Suprapubic skin (tissue), 4 donors: ENCODE measurements around the gene SIGLEC9. TPM values are rescaled to one million over a fixed set of nuclear protein-coding genes. Genes with fewer than 3 reads are reported as not detected.
A peak's percentile ranks its signal among the peaks of the same experiment; 100 is the strongest.

ENCODE experiments used
- DNase-seq, 2 donors: peaks; one replicate each; pipeline ENCODE4 v3.0.0-alpha.2; 2019; ENCODE audit warnings: low spot score in 2 of 2
- H3K27ac ChIP-seq: fragments of 200-600 bp; sonication (generic); one replicate; pipeline ENCODE4 v1.5.1; 2019
- H3K27me3 ChIP-seq: fragments of 200-600 bp; sonication (generic); one replicate; pipeline ENCODE4 v1.5.1; 2019
- H3K36me3 ChIP-seq: fragments of 200-600 bp; sonication (generic); one replicate; pipeline ENCODE4 v1.5.1; 2019
- H3K4me1 ChIP-seq: fragments of 200-600 bp; sonication (generic); one replicate; pipeline ENCODE4 v1.5.1; 2019
- H3K4me3 ChIP-seq: fragments of 200-600 bp; sonication (generic); one replicate; pipeline ENCODE4 v1.5.1; 2019; ENCODE audit warnings: mild to moderate bottlenecking
- H3K9me3 ChIP-seq: fragments of 200-600 bp; sonication (generic); one replicate; pipeline ENCODE4 v1.5.1; 2019
- EP300 ChIP-seq: sonication (generic); formaldehyde crosslinking; IDR thresholded peaks from one replicate; pipeline ENCODE4 v1.6.1; 2017; ENCODE audit warnings: antibody characterized with exemption
- POLR2A ChIP-seq, 2 donors: fragments of 450-650 bp; IDR thresholded peaks; one replicate each; pipeline ENCODE4 v1.6.1; 2017; ENCODE audit warnings: antibody characterized with exemption in 2 of 2, mild to moderate bottlenecking in 2 of 2, moderate library complexity in 2 of 2
- POLR2AphosphoS5 ChIP-seq, 3 donors: sonication (generic); formaldehyde crosslinking; IDR thresholded peaks; one replicate each; pipeline ENCODE4 v1.6.1; 2017; ENCODE audit warnings: antibody characterized with exemption in 3 of 3
- WGBS: methylation state at CpG from one replicate; pipeline ENCODE4 v1.1.5; 2018; 5-methylcytosine and 5-hydroxymethylcytosine counted together
- total RNA-seq, 4 donors: library from RNA; depleted of rRNA; stranded (reverse); fragments of >200 nt; gene quantifications; one replicate each; pipeline ENCODE4 v1.1.0, GENCODE V29; 2016
- TF ChIP-seq, protein P1 (sequence below), 2 donors: fragments of 200-600 bp in 1 of 2; fragments of 450-650 bp in 1 of 2; sonication (generic) in 1 of 2; IDR thresholded peaks; one replicate each; pipeline ENCODE4 v1.5.1; 2016 to 2019; ENCODE audit warnings: antibody characterized with exemption in 2 of 2, mild to moderate bottlenecking in 1 of 2, moderate library complexity in 1 of 2

The SIGLEC9 gene
- total RNA-seq, 4 donors from 2014 or later: 0.68 to 1.3 (median 0.83) TPM; not detected in 1

DNA sequence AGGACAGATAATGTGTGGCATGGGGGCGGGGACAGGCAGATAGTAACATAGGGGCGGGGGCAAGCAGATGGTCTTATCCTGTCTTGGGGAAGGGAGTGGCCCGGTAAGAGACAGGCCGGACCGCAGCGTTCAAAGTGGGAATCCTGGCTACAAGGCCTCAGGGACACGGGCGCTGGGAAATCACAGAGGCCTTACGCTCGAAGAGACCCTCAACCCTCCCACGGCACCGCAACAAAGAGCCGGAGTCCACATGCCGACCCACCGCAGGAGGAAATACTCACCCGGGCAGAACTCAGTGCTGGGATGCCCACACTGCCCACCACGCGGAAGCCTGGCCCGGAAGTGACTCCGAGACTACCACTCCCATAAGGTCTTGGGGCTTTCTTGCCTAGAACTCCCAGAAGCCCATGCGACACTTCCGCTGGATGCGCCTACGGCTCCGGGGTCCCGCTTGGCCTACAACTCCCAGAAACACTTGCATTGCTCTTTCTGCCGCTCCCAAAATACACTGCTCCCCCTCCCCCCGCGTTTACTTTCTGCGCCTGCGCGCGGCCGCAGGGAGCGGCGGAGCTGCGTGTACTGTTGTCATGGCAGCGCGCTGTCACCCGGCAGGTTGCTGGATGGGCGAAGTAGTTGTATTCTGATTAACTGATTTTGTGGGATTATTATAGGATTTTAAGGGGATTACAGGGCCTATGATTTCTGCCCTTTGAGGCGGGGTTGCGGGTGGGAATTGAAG, 16.5 kb upstream of the SIGLEC9 start, which contains the start of gene CTU1:
Gene CTU1, minus strand, starts transcription at position 344 of the 739 bp plus-strand sequence. CDS start 3,840 bp downstream, outside the sequence.
- no peaks in the 10 kb centered on the region for H3K9me3 ChIP-seq
- H3K4me1 ChIP-seq: peaks cover 22% of the 10 kb centered on the region
- WGBS: under 1% methylated on average over 35 of the region's 43 CpGs
- peak within 1 kb of the TSS; percentile 84 for H3K4me3 ChIP-seq
- no peak for TF ChIP-seq POLR2A (IDR thresholded peaks at IDR 0.05)
- no peak for TF ChIP-seq EP300
- TF ChIP-seq, protein P1, sequence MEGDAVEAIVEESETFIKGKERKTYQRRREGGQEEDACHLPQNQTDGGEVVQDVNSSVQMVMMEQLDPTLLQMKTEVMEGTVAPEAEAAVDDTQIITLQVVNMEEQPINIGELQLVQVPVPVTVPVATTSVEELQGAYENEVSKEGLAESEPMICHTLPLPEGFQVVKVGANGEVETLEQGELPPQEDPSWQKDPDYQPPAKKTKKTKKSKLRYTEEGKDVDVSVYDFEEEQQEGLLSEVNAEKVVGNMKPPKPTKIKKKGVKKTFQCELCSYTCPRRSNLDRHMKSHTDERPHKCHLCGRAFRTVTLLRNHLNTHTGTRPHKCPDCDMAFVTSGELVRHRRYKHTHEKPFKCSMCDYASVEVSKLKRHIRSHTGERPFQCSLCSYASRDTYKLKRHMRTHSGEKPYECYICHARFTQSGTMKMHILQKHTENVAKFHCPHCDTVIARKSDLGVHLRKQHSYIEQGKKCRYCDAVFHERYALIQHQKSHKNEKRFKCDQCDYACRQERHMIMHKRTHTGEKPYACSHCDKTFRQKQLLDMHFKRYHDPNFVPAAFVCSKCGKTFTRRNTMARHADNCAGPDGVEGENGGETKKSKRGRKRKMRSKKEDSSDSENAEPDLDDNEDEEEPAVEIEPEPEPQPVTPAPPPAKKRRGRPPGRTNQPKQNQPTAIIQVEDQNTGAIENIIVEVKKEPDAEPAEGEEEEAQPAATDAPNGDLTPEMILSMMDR (IDR thresholded peaks at IDR 0.05): no peak
- TF ChIP-seq POLR2AphosphoS5 (IDR thresholded peaks at IDR 0.05): no peak
- peak within 1 kb of the TSS; percentile 74 for H3K27ac ChIP-seq
- peak; percentile 98 to 99 for DNase-seq
- peaks cover 15% of the 10 kb centered on the region for H3K36me3 ChIP-seq
- no peaks in the 10 kb centered on the region for H3K27me3 ChIP-seq

DNA sequence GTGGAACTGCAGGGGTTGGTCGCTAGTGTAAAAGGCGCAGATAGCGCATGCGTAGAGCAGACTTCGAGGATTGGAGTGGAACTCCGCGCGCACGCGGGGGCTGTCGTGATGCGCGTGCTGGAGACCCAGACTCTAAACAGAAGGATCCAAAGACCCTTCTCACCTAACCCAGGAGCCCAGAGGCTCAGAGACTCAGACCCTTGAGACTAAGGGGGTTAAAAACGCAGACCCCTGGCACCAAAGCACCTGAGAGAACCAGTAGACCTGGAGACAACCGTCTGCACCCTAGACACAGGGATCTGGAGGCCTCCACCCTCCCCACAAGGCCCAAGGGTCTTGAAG, 15.9 kb upstream of the SIGLEC9 start:
- peak overlapping the region; percentile 84 for H3K4me3 ChIP-seq
- 3% methylated on average over 15 of the region's 15 CpGs for WGBS
- no peaks in the 10 kb centered on the region for H3K27me3 ChIP-seq
- H3K27ac ChIP-seq: no peak overlapping the region
- peaks cover 10% of the 10 kb centered on the region for H3K36me3 ChIP-seq
- no peak for TF ChIP-seq POLR2AphosphoS5 (IDR thresholded peaks at IDR 0.05)
- no peak for TF ChIP-seq POLR2A (IDR thresholded peaks at IDR 0.05)
- TF ChIP-seq EP300: no peak
- TF ChIP-seq, protein P1 (IDR thresholded peaks at IDR 0.05): no peak
- no peaks in the 10 kb centered on the region for H3K9me3 ChIP-seq
- DNase-seq: no peak
- peaks cover 22% of the 10 kb centered on the region for H3K4me1 ChIP-seq

DNA sequence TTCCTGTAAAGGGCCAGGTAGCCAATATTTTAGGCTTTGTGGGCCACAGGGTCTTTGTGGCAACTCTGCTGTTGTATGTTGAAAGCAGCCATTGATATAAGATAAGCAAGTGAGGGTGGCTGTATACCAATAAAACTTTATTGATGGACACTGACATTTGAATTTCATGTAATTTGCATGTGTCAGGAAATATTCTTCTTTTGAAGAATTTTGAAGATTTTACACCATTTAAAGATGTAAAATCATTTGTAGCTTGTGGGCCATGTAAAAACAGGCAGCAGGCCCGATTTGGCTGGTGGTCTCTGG, 14.1 kb upstream of the SIGLEC9 start:
- WGBS: 83% methylated on average over 1 of the region's 1 CpG
- Histone ChIP-seq H3K36me3 (no peaks in the 10 kb centered on the region), H3K27me3 (peaks cover 5% of the 10 kb centered on the region), H3K4me1 (peaks cover 22% of the 10 kb centered on the region), H3K9me3 (no peaks in the 10 kb centered on the region), H3K27ac (no peak overlapping the region), H3K4me3 (no peak overlapping the region)
- DNase-seq: no peak
- TF ChIP-seq EP300 (no peak), POLR2A (IDR thresholded peaks at IDR 0.05) (no peak), POLR2AphosphoS5 (IDR thresholded peaks at IDR 0.05) (no peak)
- TF ChIP-seq, protein P1 (IDR thresholded peaks at IDR 0.05): no peak

DNA sequence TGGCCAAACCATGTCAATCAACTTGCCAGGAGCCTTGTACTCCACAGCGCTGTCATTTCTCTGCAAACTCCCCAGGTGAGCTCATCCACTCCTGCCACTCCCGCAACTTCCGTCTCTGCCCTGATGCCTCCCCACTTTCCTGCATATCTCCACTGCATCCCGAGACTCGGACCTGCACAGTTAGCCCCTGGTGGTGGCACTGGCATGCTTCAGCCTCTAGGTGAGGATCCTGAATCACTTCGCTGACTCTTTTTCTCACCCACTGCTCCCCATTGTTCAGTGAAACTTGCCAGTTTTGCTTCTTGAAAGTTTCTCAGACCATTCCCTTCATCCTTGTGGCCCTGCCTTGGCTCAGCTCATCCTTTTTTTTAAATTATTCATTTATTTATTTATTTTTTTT, 13.1 kb upstream of the SIGLEC9 start:
- WGBS: 49% methylated on average over 6 of the region's 6 CpGs

DNA sequence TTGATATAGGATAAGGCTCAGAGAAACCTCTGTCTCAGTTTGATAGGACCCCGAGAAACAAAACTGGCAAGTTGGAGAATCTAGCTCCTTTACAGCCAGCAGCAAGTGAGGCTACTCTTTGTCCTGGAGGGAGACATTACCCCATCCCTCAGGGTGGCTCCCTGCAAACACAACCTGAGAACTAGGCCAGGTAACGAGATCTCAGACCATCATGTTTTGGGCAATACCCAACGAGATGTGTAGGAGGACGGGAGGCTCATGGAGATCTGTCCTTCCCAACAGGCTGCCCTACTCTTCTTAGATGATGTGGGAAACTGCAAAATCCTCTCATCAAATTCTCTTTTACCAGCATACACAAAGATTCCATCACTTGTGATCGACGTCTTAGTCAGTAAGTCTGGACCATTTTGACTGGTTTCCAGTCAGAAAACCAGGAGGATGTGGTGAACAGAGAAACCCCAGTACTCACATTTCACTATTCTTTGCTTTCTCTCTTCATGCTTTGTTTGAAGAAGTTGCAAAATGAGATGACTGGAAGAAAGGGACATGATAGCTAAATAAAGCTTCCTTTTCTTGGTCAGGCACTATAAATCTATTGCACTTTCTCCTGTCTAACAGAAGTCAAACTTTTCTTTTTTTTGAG, 10.5 kb upstream of the SIGLEC9 start:
- WGBS: 79% methylated on average over 6 of the region's 6 CpGs
- Histone ChIP-seq H3K4me1 (no peaks in the 10 kb centered on the region), H3K27ac (no peak overlapping the region), H3K36me3 (no peaks in the 10 kb centered on the region), H3K4me3 (no peak overlapping the region), H3K27me3 (peaks cover 19% of the 10 kb centered on the region), H3K9me3 (no peaks in the 10 kb centered on the region)
- no peak for DNase-seq
- TF ChIP-seq, protein P1 (IDR thresholded peaks at IDR 0.05): no peak
- TF ChIP-seq POLR2AphosphoS5 (IDR thresholded peaks at IDR 0.05): no peak
- no peak for TF ChIP-seq EP300
- no peak for TF ChIP-seq POLR2A (IDR thresholded peaks at IDR 0.05)

More for the DNA sequence above, 13.1 kb upstream of the SIGLEC9 start:
- Histone ChIP-seq H3K4me1 (peaks cover 19% of the 10 kb centered on the region), H3K36me3 (no peaks in the 10 kb centered on the region), H3K9me3 (no peaks in the 10 kb centered on the region), H3K4me3 (no peak overlapping the region), H3K27me3 (peaks cover 13% of the 10 kb centered on the region), H3K27ac (no peak overlapping the region)
- TF ChIP-seq, protein P1 (IDR thresholded peaks at IDR 0.05): no peak
- TF ChIP-seq POLR2A (IDR thresholded peaks at IDR 0.05): no peak
- no peak for TF ChIP-seq POLR2AphosphoS5 (IDR thresholded peaks at IDR 0.05)
- no peak for TF ChIP-seq EP300
- no peak for DNase-seq
